Femur (tissue), 1 donor: ENCODE results near the gene LDLRAD4.

Experiments used
- DNase-seq: peaks from one replicate; pipeline ENCODE4 v3.0.0-alpha.2; 2017

The LDLRAD4 gene

DNA sequence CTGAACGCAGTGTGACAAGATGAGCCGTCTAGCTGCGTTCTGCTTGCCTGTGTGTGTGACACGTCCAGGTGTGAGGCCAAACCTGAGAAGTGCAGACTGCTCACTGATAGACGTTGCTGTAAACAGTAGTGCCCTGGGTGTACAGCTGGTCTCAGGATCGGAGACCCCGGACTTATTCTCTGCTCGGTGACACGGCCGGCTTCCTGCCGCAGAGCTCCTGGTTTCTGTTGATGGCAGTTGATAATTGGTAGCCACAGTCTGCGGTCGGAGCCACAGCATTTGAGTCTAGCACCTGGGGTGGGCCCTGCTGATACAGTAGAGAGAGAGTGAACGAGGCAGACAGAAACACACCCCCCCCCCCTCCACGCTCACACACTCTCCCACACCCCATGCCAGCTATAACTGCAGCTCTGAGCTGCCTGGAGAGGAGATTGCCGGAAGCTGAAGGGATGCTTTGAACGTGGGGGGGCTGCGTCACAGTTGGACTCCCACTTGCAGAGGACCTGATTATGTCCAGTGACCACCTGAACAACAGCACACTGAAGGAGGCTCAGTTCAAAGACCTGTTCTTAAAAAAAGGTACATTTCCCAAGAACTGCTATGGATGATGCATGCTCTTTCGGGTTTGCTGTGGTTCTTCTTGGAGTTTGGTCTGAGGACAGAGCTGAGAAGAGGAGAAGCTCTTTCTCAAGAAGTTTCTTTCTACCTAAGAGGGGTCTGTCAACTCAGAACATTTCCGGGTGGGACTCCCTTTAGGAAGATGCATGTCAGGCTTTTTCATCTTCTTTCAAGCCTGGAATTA lies 393.8 kb downstream of the LDLRAD4 start:
- DNase-seq = peak; percentile 71

GRCh38 chr18:13613099-13613498 lies 394.5 kb downstream of the LDLRAD4 start:
- DNase-seq = no peak

- no peak for DNase-seq
Measured at GRCh38 chr18:13613591-13614501, 395.3 kb downstream of the LDLRAD4 start.

DNA sequence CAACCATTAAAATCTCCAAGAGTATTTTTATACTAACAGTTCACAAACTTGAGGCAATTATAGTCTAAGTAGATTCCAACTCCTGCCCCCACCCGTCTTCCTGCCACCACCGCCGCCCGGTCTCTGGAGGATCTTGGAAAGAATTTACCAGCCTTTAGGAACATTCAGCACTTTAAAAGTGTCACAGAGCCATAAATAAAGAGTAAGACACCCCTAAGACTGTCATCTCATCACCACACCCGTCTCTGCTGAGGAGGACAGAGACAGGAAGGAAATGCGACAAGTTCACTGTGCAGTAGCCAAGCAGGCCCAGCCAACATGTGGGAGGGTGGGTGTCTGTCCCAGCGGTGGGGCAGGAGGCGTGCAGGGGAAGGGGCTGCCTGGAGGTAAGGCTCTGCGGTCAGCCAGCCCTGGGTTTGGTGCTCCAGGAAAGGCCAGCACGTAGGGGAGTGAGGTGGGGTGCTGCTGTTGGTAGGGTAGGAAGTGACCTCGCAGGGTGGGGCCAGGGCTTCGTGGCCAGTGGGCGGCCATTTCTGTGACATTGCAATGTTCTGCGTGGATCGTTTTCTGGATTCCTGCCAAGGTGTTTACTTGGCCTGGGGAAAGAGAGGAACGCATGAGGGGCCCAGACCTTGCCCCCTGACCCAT lies 396.2 kb downstream of the LDLRAD4 start:
- peak; percentile 47 for DNase-seq

DNA sequence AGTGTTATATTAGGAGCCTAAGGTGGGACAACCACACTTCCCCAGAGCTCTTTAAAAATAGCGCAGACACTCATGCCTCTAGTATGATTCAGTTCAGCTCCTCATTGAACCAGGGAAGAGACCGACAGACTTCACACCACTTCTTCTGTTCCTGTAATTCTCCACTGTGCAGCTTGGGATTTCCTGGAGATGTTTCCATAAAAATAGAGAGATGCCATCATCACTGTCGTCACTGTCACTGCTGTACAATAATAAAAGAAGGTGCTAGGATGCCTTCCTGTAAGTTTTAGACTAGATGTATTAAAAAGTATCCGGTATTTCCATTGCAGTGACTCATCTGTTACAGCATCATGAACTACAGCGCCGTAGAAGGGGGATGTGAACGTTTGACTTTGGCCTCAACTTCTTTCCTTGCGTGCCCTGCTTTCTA lies 396.9 kb downstream of the LDLRAD4 start:
- peak; percentile 20 for DNase-seq

- DNase-seq = no peak
Measured at GRCh38 chr18:13616041-13616440, 397.5 kb downstream of the LDLRAD4 start.

- DNase-seq = no peak
Measured at GRCh38 chr18:13616525-13617035, 398.0 kb downstream of the LDLRAD4 start.

GRCh38 chr18:13617826-13618515 lies 399.4 kb downstream of the LDLRAD4 start:
- no peak for DNase-seq

DNA sequence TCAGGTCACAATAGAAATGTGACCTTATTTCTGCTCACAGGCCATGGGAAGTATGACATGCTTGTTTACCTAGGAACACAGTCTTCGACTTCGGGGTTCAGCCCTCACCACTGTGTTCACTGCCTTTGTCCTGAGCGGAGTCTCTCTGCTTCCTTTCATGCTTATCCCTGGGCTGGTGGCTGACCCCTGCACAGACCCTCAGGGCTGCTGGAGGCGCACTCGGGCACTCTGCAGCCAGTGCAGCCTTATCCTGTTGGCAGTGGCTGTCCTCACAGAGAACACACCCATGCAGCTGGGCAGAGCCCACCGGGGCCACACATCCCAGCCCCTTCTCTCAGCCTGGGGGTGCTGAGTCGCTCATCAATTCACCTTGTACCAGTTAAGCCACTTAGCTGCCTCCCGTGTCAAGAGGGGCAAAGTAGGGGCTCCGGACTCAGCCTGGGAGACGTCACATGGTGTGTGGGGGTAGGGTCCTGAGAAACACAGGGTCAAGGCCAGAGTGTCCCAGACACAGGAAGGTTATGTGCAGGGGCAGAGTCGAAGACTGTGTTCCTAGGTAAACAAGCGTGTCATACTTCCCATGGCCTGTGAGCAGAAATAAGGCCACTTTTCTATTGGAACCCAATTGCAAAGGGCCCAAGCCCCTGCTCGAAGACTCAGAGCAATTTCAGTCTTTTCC lies 400.3 kb downstream of the LDLRAD4 start:
- no peak for DNase-seq

DNA sequence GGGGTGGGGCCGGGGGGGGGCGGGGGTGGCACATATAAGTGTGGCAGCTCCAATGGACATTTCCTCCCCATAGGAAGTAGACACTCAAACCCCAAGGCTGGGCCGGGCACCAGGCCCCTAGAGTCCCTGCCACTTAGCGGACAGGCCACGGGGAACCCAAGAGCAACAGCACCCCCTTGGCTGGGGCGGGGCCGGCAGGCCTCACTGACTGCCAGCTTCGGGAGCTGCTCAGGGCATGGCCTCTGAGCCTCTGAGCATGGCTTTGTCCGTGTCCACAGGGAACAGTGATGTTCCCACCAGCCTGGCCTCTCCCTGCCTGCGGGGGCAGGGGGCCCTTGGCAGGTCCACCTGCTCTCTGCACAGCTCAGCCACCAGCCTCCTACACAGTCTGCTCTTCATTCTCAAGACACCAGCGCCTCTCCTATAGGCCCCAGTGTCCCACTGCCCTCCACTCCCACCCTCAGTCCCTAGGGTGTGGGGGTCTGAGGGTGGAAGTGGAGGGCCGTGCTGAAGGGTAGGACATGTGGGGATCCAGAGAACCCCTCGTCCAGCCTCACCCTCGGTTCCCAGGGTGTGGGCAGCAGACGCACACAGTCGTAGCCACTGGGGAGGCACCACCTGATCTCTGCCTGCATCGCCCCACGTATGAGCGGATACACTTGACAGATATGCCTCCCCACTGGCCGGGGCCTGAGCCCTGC lies 401.1 kb downstream of the LDLRAD4 start:
- DNase-seq = peak; percentile 24

- no peak for DNase-seq
Measured at GRCh38 chr18:13620206-13620672, 401.7 kb downstream of the LDLRAD4 start.

- peak; percentile 19 for DNase-seq
Measured at GRCh38 chr18:13620818-13621445, 402.4 kb downstream of the LDLRAD4 start.

- peak; percentile 22 for DNase-seq
Measured at GRCh38 chr18:13621446-13621849, 402.9 kb downstream of the LDLRAD4 start.

DNA sequence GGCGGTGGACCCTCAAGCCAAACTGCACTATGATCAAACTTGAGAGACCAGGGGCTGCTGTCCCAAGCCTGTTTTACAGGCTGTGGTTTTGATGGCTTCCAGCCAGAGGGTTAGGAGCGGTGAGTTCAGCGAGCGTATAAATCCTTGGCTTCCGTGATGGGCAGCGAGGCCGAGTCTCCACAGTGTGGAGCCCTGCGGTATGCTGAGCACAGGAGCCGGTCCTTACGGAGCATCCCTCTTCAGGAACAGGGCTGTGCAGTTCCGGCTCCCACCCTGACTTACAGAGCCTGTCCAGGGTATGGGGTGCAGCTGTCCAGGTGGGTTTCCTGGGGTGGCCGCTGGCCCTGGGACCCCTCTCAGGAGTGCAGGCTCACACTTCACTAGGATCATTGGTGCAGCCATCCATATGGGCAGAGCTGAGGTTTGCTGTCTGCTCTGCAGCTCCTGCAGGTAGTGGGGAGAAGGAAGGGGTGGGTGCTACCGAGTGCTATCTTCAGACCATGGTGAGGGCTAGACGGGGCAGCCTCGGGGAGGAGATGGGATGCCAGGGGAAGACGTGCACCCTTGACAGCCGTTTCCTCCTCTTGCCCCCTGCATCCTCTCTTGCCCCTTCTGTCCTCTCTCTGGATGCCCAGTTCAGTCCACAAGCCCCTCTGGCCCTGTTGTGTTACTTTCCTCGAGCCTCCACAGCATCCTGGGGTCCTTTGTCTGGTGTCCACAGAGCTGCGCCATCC lies 403.5 kb downstream of the LDLRAD4 start:
- peak; percentile 32 for DNase-seq

DNA sequence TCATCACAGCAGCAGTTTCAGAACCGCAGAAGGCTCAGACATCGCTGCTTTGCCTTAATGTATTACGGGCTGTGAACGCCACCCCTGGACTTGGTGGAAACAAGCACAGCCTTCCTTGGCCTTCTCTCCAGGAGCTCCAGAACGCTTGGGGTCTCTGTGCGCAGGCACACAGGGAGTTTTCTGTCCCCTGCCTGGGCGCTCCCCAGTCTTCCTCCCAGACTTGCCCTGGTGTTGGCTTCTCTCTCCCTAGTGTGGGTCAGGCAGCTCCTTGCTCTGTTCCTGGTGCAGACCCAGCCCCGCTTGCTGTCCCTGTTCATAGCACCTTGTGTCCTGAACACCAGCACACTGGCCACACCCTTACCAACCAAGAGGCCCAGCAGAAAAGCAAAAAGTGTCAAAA lies 404.2 kb downstream of the LDLRAD4 start:
- DNase-seq = no peak

- DNase-seq = peak; percentile 17
Measured at GRCh38 chr18:13623348-13623747, 404.8 kb downstream of the LDLRAD4 start.

- DNase-seq = no peak
Measured at GRCh38 chr18:13623871-13624270, 405.3 kb downstream of the LDLRAD4 start.

- peak; percentile 17 for DNase-seq
Measured at GRCh38 chr18:13624563-13625237, 406.1 kb downstream of the LDLRAD4 start.

GRCh38 chr18:13625355-13625754 lies 406.8 kb downstream of the LDLRAD4 start:
- DNase-seq = no peak
